Esophagus squamous epithelium (tissue), 4 donors: ENCODE results near the gene TANGO6.

Experiments used
- POLR2A ChIP-seq, 4 donors: fragments of 450-650 bp; IDR thresholded peaks; one replicate each; pipeline ENCODE4 v1.6.1; 2017; ENCODE audit warnings: antibody characterized with exemption in 4 of 4, mild to moderate bottlenecking in 4 of 4, moderate library complexity in 3 of 4
- TF ChIP-seq, protein P1 (sequence below), 6 experiments: fragments of 450-650 bp in 4 of 6; fragments of 200-600 bp in 2 of 6; sonication (generic) in 2 of 6; IDR thresholded peaks; one replicate each; pipeline ENCODE4 v1.5.1; 2016 to 2019; ENCODE audit warnings: antibody characterized with exemption in 6 of 6, mild to moderate bottlenecking in 4 of 6, moderate library complexity in 4 of 6

DNA sequence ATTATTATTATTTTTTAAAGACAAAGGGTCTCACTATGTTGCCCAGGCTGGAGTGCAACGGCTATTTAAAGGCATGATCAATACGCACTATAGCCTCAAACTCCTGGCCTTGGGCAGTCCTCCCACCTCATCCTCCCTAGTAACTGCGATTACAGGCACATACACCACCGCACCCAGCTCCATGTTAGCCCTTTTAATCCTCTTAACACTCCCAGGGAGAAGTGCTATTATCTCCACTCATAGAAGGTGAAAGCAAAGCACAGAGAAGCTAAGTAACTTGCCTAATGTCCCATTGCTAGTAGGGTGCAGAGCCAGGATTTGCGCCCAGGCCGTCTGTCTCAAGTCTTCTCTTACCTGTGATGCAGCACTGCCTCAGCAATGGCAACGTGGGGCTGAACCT, 267.1 kb downstream of the TANGO6 start:
- TF ChIP-seq, protein P1, sequence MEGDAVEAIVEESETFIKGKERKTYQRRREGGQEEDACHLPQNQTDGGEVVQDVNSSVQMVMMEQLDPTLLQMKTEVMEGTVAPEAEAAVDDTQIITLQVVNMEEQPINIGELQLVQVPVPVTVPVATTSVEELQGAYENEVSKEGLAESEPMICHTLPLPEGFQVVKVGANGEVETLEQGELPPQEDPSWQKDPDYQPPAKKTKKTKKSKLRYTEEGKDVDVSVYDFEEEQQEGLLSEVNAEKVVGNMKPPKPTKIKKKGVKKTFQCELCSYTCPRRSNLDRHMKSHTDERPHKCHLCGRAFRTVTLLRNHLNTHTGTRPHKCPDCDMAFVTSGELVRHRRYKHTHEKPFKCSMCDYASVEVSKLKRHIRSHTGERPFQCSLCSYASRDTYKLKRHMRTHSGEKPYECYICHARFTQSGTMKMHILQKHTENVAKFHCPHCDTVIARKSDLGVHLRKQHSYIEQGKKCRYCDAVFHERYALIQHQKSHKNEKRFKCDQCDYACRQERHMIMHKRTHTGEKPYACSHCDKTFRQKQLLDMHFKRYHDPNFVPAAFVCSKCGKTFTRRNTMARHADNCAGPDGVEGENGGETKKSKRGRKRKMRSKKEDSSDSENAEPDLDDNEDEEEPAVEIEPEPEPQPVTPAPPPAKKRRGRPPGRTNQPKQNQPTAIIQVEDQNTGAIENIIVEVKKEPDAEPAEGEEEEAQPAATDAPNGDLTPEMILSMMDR (IDR thresholded peaks at IDR 0.05), result no peak
- no peak for TF ChIP-seq POLR2A (IDR thresholded peaks at IDR 0.05)
